Endothelial cell of umbilical vein (primary cell): ENCODE data around the gene CNTN5. TPM values are rescaled to one million over a fixed set of nuclear protein-coding genes. Genes with fewer than 3 reads are reported as not detected.

ENCODE experiments used
- BruUV-seq: library from RNA; stranded (reverse); fragments of 400-500 nt; replicated peaks from 2 replicates; lab custom pipeline; 2021; lab: Mats Ljungman, UMichigan
- CTCF ChIA-PET: fragments of 300-600, 350-600 bp; sonication (Branson Sonifier 250); formaldehyde crosslinking; loops from one replicate; lab custom pipeline; 2021; ENCODE audit warnings: antibody characterized with exemption, inconsistent platforms; lab: Charles Lee
- POLR2A ChIA-PET: fragments of 300-600, 350-600 bp; sonication (Branson Sonifier 250); formaldehyde crosslinking; loops from one replicate; lab custom pipeline; 2021; ENCODE audit warnings: antibody characterized with exemption, inconsistent platforms; lab: Charles Lee
- DNase-seq: peaks from one replicate; pipeline ENCODE4 v3.0.0-alpha.2; 2011; ENCODE audit warnings: low read depth, low spot score
- FAIRE-seq: peaks from 2 replicates; lab custom pipeline; 2011; peaks lifted over from hg19 to GRCh38; lab: Jason Lieb, UNC
- H2AFZ ChIP-seq: 2 replicates; pipeline ENCODE4 v1.6.0; 2012; ENCODE audit warnings: low read depth, low read length, control low read depth, inconsistent platforms
- H3K27ac ChIP-seq: 2 replicates; pipeline ENCODE4 v1.5.1; 2011; ENCODE audit warnings: low read depth, mild to moderate bottlenecking, control low read depth, low read length, moderate library complexity; ENCODE audit not compliant: insufficient read depth
- H3K27me3 ChIP-seq, 2 experiments: 2 replicates each; pipeline versions ENCODE4 v1.6.0 to v1.6.1; 2011; ENCODE audit warnings: low read length in 2 of 2, mixed read lengths in 1 of 2; ENCODE audit not compliant: control insufficient read depth in 2 of 2, insufficient read depth in 2 of 2
- H3K36me3 ChIP-seq, 2 experiments: 2 replicates in 1 of 2; 3 replicates in 1 of 2; pipeline ENCODE4 v1.5.1; 2011; ENCODE audit warnings: low read length in 2 of 2, mild to moderate bottlenecking in 1 of 2, moderate library complexity in 1 of 2; ENCODE audit not compliant: control insufficient read depth in 2 of 2, insufficient read depth in 2 of 2; ENCODE audit errors: extremely low read depth in 1 of 2
- H3K4me1 ChIP-seq: 3 replicates; pipeline ENCODE4 v1.5.1; 2011; ENCODE audit warnings: mild to moderate bottlenecking, low read length; ENCODE audit not compliant: control insufficient read depth, insufficient read depth; ENCODE audit errors: extremely low read depth
- H3K4me2 ChIP-seq: 2 replicates; pipeline ENCODE4 v1.6.1; 2011; ENCODE audit warnings: low read length, control low read depth, mixed read lengths; ENCODE audit not compliant: insufficient read depth
- H3K4me3 ChIP-seq, 3 experiments: fragments of 200-600 bp in 1 of 3; sonication (generic), shearing (Covaris generic) in 1 of 3; replicated peaks in 1 of 3; 2 replicates each; pipeline ENCODE4 v1.5.1; 2011 to 2016; ENCODE audit warnings: control low read depth in 3 of 3, low read length in 3 of 3, mild to moderate bottlenecking in 2 of 3, inconsistent platforms in 1 of 3, low read depth in 1 of 3, moderate library complexity in 1 of 3; ENCODE audit not compliant: insufficient read depth in 1 of 3
- H3K79me2 ChIP-seq: 2 replicates; pipeline ENCODE4 v1.6.0; 2012; ENCODE audit warnings: low read length, inconsistent platforms; ENCODE audit not compliant: control insufficient read depth, insufficient read depth
- H3K9ac ChIP-seq: replicated peaks from 2 replicates; pipeline ENCODE3; 2011; ENCODE audit warnings: low read length, control low read depth; ENCODE audit not compliant: insufficient read depth; ENCODE audit errors: extremely low read depth
- H3K9me1 ChIP-seq: replicated peaks from 3 replicates; pipeline ENCODE4 v1.6.0; 2011; ENCODE audit warnings: mild to moderate bottlenecking, low read length; ENCODE audit not compliant: control insufficient read depth, insufficient read depth; ENCODE audit errors: extremely low read depth
- H3K9me3 ChIP-seq: replicated peaks from 2 replicates; pipeline ENCODE4 v1.5.1; 2012; ENCODE audit warnings: low read length, inconsistent platforms; ENCODE audit not compliant: control insufficient read depth, insufficient read depth
- H4K20me1 ChIP-seq: replicated peaks from 2 replicates; pipeline ENCODE3; 2011; ENCODE audit warnings: mild to moderate bottlenecking, low read length; ENCODE audit not compliant: control insufficient read depth, insufficient read depth; ENCODE audit errors: extremely low read depth
- CTCF ChIP-seq, 2 donors: IDR thresholded peaks; 1 replicate in 1 of 2; 2 replicates in 1 of 2; pipeline ENCODE4 v1.5.1; 2011; ENCODE audit warnings: low read length in 2 of 2, mild to moderate bottlenecking in 2 of 2, moderate library complexity in 2 of 2, control low read depth in 1 of 2, inconsistent platforms in 1 of 2, low read depth in 1 of 2; ENCODE audit not compliant: insufficient read depth in 1 of 2; ENCODE audit errors: extremely low read depth in 1 of 2
- EZH2 ChIP-seq: IDR thresholded peaks from 2 replicates; pipeline ENCODE4 v1.6.1; 2012; ENCODE audit warnings: borderline replicate concordance, low read depth, mild to moderate bottlenecking, moderate library complexity, low read length, inconsistent platforms; ENCODE audit not compliant: severe bottlenecking
- FOS ChIP-seq: IDR thresholded peaks from 2 replicates; pipeline ENCODE4 v1.6.1; 2011; ENCODE audit warnings: mild to moderate bottlenecking, low read length, moderate library complexity, borderline replicate concordance; ENCODE audit not compliant: insufficient read depth
- GATA2 ChIP-seq: IDR thresholded peaks from 2 replicates; pipeline ENCODE4 v1.7.0; 2011; ENCODE audit warnings: low read depth, mild to moderate bottlenecking, moderate library complexity, mixed read lengths, low read length; ENCODE audit not compliant: insufficient read length, insufficient read depth
- JUN ChIP-seq: IDR thresholded peaks from 2 replicates; pipeline ENCODE4 v1.6.1; 2011; ENCODE audit warnings: borderline replicate concordance, low read depth; ENCODE audit not compliant: insufficient read length, insufficient read depth
- MYC ChIP-seq: IDR thresholded peaks from one replicate; pipeline ENCODE4 v1.6.1; 2011; ENCODE audit warnings: mild to moderate bottlenecking, low read depth, low read length
- POLR2A ChIP-seq: IDR thresholded peaks from 2 replicates; pipeline ENCODE4 v1.6.1; 2012; ENCODE audit warnings: low read depth, mild to moderate bottlenecking, control low read depth, low read length
- POLR2AphosphoS5 ChIP-seq: IDR thresholded peaks from 2 replicates; pipeline ENCODE4 v1.6.1; 2012; ENCODE audit warnings: low read depth, mild to moderate bottlenecking, control low read depth, low read length, moderate library complexity; ENCODE audit not compliant: insufficient read depth
- dilution Hi-C: fragments of 300-500 bp; cut with MboI; formaldehyde crosslinking; loops from one replicate; pipeline ENCODE4 v1.15.0; 2019; ENCODE audit warnings: low sequenced_read_pairs; ENCODE audit not compliant: extremely low pct_ligation_motif_present
- intact Hi-C: fragments of 100-400 bp; cut with micrococcal nuclease; formaldehyde crosslinking; loops from one replicate; pipeline ENCODE4 v1.10.0; 2022
- polyA plus RNA-seq, 4 experiments: library from polyadenylated mRNA; depleted of rRNA in 3 of 4; stranded (reverse) in 3 of 4; unstranded in 1 of 4; fragments of >200 nt; gene quantifications; 2 replicates each; pipeline versions ENCODE4 v1.2.1 to v1.2.3, GENCODE V29; 2011 to 2012; ENCODE audit warnings: missing spikeins in 1 of 4
- total RNA-seq: library from RNA; stranded (reverse); gene quantifications from 2 replicates; pipeline ENCODE4 v1.2.3, GENCODE V29; 2021
- TF ChIP-seq, protein P1 (sequence below): IDR thresholded peaks from 2 replicates; pipeline ENCODE4 v1.6.1; 2011; ENCODE audit not compliant: insufficient read depth, insufficient read length

CNTN5 gene
- total and polyA plus RNA-seq, 2 donors (not counting 3 experiments of a cell fraction or from before 2014, with no cell fraction given) = not detected

GRCh38 chr11:99937330-99937729, 916.6 kb downstream of the CNTN5 start:
- Histone ChIP-seq H3K36me3 (no peaks in the 10 kb centered on the region), H4K20me1 (no peaks in the 10 kb centered on the region), H3K4me1 (no peaks in the 10 kb centered on the region), H3K79me2 (no peaks in the 10 kb centered on the region), H3K27me3 (no peaks in the 10 kb centered on the region), H3K4me3 (no peak overlapping the region), H3K27ac (no peak overlapping the region), H2AFZ (no peak overlapping the region), H3K9me3 (peaks cover 5% of the 10 kb centered on the region), H3K4me2 (no peak overlapping the region), H3K9ac (no peak overlapping the region), H3K9me1 (no peaks in the 10 kb centered on the region)
- POLR2A ChIA-PET = no interaction called here
- no peak for FAIRE-seq
- no peak for DNase-seq
- intact Hi-C loops (no loop called here), dilution Hi-C loops (no loop called here)
- BruUV-seq = no TSS peak
- CTCF ChIA-PET = no interaction called here
- TF ChIP-seq POLR2AphosphoS5 (no peak), GATA2 (no peak), JUN (no peak), POLR2A (no peak), FOS (no peak), MYC (no peak), EZH2 (no peak), CTCF (IDR thresholded peaks at IDR 0.05; ENCODE audit: extremely low read depth in 1 of 2, insufficient read depth in 1 of 2, low read depth in 1 of 2, low read length in 2 of 2) (no peak)
- TF ChIP-seq, protein P1, sequence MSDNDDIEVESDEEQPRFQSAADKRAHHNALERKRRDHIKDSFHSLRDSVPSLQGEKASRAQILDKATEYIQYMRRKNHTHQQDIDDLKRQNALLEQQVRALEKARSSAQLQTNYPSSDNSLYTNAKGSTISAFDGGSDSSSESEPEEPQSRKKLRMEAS = no peak
